HepG2 (cell line): ENCODE measurements around the gene KCNH6. TPM values are rescaled to one million over a fixed set of nuclear protein-coding genes. Genes with fewer than 3 reads are reported as not detected.
A peak's percentile ranks its signal among the peaks of the same experiment; 100 is the strongest.

Experiments
- BCL6 ChIP-seq: IDR thresholded peaks from 2 replicates; pipeline ENCODE4 v1.6.1; 2016; ENCODE audit warnings: missing genetic modification reagents, missing compliant biosample characterization
- CBFB ChIP-seq: sonication (generic); formaldehyde crosslinking; IDR thresholded peaks from 2 replicates; pipeline ENCODE4 v1.4.0; 2020; ENCODE audit warnings: missing genetic modification reagents
- KDM6A ChIP-seq: IDR thresholded peaks from 2 replicates; pipeline ENCODE4 v1.6.1; 2016; ENCODE audit warnings: low read depth
- NFE2L2 ChIP-seq: fragments of 150-350 bp; IDR thresholded peaks from 2 replicates; pipeline ENCODE4 v1.6.1; 2014; ENCODE audit warnings: low read length
- REPIN1 ChIP-seq: sonication (generic); formaldehyde crosslinking; IDR thresholded peaks from 2 replicates; pipeline ENCODE4 v1.8.0; 2022; ENCODE audit warnings: missing genetic modification reagents, low read depth, mild to moderate bottlenecking, borderline replicate concordance
- TBL1XR1 ChIP-seq: fragments of 150-350 bp; IDR thresholded peaks from 2 replicates; pipeline ENCODE4 v1.6.1; 2014; ENCODE audit warnings: borderline replicate concordance, low read length; ENCODE audit not compliant: partially characterized antibody
- TBX2 ChIP-seq: sonication (generic); formaldehyde crosslinking; IDR thresholded peaks from 2 replicates; pipeline ENCODE4 v1.5.0; 2020; ENCODE audit warnings: missing genetic modification reagents, mild to moderate bottlenecking, borderline replicate concordance
- TCF7 ChIP-seq: sonication (generic); IDR thresholded peaks from 2 replicates; pipeline ENCODE4 v1.6.1; 2016; ENCODE audit warnings: antibody characterized with exemption, low read depth
- ZNF205 ChIP-seq: IDR thresholded peaks from 2 replicates; pipeline ENCODE4 v1.6.1; 2018; ENCODE audit warnings: missing biosample characterization, missing genetic modification reagents
- ZNF234 ChIP-seq: sonication (generic); formaldehyde crosslinking; conservative IDR thresholded peaks from 2 replicates; pipeline ENCODE4 v1.5.1; 2020; ENCODE audit warnings: mild to moderate bottlenecking, missing genetic modification reagents
- ZNF263 ChIP-seq: sonication (generic); formaldehyde crosslinking; IDR thresholded peaks from 2 replicates; pipeline ENCODE4 v1.4.0; 2020; ENCODE audit warnings: missing genetic modification reagents
- ZNF343 ChIP-seq: sonication (generic); formaldehyde crosslinking; IDR thresholded peaks from 2 replicates; pipeline ENCODE4 v1.4.0; 2020; ENCODE audit warnings: mild to moderate bottlenecking, missing genetic modification reagents
- ZNF616 ChIP-seq: sonication (generic); formaldehyde crosslinking; IDR thresholded peaks from 2 replicates; pipeline ENCODE4 v1.5.0; 2020; ENCODE audit warnings: low read depth, mild to moderate bottlenecking, missing genetic modification reagents
- ZNF781 ChIP-seq: sonication (generic); formaldehyde crosslinking; IDR thresholded peaks from 2 replicates; pipeline ENCODE4 v1.5.1; 2020; ENCODE audit warnings: borderline replicate concordance, mild to moderate bottlenecking, missing genetic modification reagents; ENCODE audit errors: not compliant biosample characterization
- polyA plus RNA-seq, 8 experiments: library from polyadenylated mRNA; depleted of rRNA in 3 of 8; stranded (reverse) in 7 of 8; unstranded in 1 of 8; fragments of >200 nt; fragmentation: Illumina TruSeq in 4 of 8; extraction: Trizol in 4 of 8; gene quantifications; 2 replicates each; pipeline versions ENCODE4 v1.2.1 to v1.2.3, GENCODE V29; 2011 to 2016; ENCODE audit warnings: low read depth in 4 of 8, missing spikeins in 1 of 8, mixed read lengths in 1 of 8; ENCODE audit not compliant: insufficient read depth in 1 of 8
- total RNA-seq, 5 experiments: library from RNA; depleted of rRNA; stranded (reverse); fragments of >200 nt; fragmentation: Illumina TruSeq; extraction: Trizol; gene quantifications; 2 replicates each; pipeline ENCODE4 v1.2.3, GENCODE V29; 2016; ENCODE audit warnings: low read depth in 1 of 5
- TF ChIP-seq, protein P1 (sequence below): sonication (generic); formaldehyde crosslinking; IDR thresholded peaks from 2 replicates; pipeline ENCODE4 v1.5.1; 2020; ENCODE audit warnings: mild to moderate bottlenecking, missing genetic modification reagents, moderate library complexity
- TF ChIP-seq, protein P2 (sequence below): sonication (generic); formaldehyde crosslinking; IDR thresholded peaks from 2 replicates; pipeline ENCODE4 v1.5.0; 2020; ENCODE audit warnings: missing genetic modification reagents, mild to moderate bottlenecking, borderline replicate concordance
- TF ChIP-seq, protein P3 (sequence below), 2 experiments: sonication (generic) in 1 of 2; formaldehyde crosslinking in 1 of 2; IDR thresholded peaks; 2 replicates each; pipeline versions ENCODE4 v1.5.1 to v1.6.1; 2011 to 2020; ENCODE audit warnings: borderline replicate concordance in 1 of 2, low read depth in 1 of 2, low read length in 1 of 2, mild to moderate bottlenecking in 1 of 2, missing genetic modification reagents in 1 of 2, moderate library complexity in 1 of 2
- TF ChIP-seq, protein P4 (sequence below): IDR thresholded peaks from 2 replicates; pipeline ENCODE4 v1.6.1; 2018; ENCODE audit warnings: missing genetic modification reagents
- TF ChIP-seq, protein P5 (sequence below): sonication (generic); formaldehyde crosslinking; IDR thresholded peaks from 2 replicates; pipeline ENCODE4 v1.9.0; 2021; ENCODE audit warnings: missing genetic modification reagents, mild to moderate bottlenecking, borderline replicate concordance

KCNH6 gene
- total and polyA plus RNA-seq, 2 of the 13 experiments (the other 11 are each of a cell fraction or from before 2014, with no cell fraction given) = 0.05 to 0.18 TPM

DNA sequence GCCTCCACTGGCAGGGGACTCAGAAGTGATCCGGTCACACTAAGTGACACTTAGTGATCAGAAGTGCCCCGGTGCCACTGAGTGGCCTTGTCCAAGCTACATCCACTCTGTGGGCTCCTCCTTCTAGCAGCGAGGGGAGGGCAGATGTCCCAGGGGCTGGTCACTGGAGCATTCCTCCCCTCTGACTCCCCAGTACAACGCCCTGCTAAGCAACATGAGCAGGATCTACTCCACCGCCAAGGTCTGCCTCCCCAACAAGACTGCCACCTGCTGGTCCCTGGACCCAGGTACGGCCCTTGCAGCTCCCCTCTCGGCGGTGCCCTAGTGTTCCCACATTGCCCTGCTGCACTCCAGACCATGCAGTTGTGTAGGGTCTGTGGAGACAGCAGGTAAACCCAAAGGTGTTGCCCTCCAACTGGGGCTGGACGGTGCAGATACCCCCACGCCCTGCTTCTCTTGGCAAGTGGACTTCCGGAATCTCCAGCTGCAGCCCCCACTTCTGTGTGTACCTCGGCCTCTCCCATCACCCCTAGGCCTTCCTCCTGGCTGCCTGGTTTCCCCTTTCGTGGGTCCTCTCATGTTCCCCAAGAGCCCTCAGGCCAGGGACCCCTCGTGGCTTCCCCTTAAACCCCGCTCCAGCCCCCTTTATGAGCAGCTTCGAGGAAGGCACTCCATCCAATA is 44.2 kb upstream of the KCNH6 start (continued):
- TF ChIP-seq, protein P1, sequence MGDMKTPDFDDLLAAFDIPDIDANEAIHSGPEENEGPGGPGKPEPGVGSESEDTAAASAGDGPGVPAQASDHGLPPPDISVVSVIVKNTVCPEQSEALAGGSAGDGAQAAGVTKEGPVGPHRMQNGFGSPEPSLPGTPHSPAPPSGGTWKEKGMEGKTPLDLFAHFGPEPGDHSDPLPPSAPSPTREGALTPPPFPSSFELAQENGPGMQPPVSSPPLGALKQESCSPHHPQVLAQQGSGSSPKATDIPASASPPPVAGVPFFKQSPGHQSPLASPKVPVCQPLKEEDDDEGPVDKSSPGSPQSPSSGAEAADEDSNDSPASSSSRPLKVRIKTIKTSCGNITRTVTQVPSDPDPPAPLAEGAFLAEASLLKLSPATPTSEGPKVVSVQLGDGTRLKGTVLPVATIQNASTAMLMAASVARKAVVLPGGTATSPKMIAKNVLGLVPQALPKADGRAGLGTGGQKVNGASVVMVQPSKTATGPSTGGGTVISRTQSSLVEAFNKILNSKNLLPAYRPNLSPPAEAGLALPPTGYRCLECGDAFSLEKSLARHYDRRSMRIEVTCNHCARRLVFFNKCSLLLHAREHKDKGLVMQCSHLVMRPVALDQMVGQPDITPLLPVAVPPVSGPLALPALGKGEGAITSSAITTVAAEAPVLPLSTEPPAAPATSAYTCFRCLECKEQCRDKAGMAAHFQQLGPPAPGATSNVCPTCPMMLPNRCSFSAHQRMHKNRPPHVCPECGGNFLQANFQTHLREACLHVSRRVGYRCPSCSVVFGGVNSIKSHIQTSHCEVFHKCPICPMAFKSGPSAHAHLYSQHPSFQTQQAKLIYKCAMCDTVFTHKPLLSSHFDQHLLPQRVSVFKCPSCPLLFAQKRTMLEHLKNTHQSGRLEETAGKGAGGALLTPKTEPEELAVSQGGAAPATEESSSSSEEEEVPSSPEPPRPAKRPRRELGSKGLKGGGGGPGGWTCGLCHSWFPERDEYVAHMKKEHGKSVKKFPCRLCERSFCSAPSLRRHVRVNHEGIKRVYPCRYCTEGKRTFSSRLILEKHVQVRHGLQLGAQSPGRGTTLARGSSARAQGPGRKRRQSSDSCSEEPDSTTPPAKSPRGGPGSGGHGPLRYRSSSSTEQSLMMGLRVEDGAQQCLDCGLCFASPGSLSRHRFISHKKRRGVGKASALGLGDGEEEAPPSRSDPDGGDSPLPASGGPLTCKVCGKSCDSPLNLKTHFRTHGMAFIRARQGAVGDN = peak; percentile 52
- TF ChIP-seq BCL6 (CRISPR knock-in tag) (peak; percentile 22; the same call in 1 of the 2 replicates), ZNF263 (CRISPR knock-in tag) (no peak), ZNF343 (CRISPR knock-in tag) (no peak), ZNF234 (no peak), ZNF616 (no peak), CBFB (no peak), TBX2 (CRISPR knock-in tag) (peak; percentile 47), ZNF205 (CRISPR knock-in tag) (0 out of 2 replicates have a peak, but pooled peaks have one; percentile 50), TCF7 (no peak), NFE2L2 (no peak), ZNF781 (CRISPR knock-in tag) (no peak), TBL1XR1 (no peak), REPIN1 (CRISPR knock-in tag) (0 out of 2 replicates have a peak, but pooled peaks have one; percentile 42), KDM6A (CRISPR knock-in tag) (no peak)
- TF ChIP-seq, protein P2, sequence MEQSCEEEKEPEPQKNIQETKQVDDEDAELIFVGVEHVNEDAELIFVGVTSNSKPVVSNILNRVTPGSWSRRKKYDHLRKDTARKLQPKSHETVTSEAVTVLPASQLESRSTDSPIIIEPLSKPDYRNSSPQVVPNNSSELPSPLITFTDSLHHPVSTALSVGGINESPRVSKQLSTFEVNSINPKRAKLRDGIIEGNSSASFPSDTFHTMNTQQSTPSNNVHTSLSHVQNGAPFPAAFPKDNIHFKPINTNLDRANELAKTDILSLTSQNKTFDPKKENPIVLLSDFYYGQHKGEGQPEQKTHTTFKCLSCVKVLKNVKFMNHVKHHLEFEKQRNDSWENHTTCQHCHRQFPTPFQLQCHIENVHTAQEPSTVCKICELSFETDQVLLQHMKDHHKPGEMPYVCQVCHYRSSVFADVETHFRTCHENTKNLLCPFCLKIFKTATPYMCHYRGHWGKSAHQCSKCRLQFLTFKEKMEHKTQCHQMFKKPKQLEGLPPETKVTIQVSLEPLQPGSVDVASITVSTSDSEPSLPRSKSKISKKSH = peak; percentile 75; the same call in 1 of the 2 replicates
- TF ChIP-seq, protein P3, sequence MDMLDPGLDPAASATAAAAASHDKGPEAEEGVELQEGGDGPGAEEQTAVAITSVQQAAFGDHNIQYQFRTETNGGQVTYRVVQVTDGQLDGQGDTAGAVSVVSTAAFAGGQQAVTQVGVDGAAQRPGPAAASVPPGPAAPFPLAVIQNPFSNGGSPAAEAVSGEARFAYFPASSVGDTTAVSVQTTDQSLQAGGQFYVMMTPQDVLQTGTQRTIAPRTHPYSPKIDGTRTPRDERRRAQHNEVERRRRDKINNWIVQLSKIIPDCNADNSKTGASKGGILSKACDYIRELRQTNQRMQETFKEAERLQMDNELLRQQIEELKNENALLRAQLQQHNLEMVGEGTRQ (IDR thresholded peaks at IDR 0.05; ENCODE audit: low read depth, low read length) = no peak
- TF ChIP-seq, protein P3 (CRISPR knock-in tag; IDR thresholded peaks at IDR 0.05; ENCODE audit: borderline replicate concordance) = no peak
- TF ChIP-seq, protein P4, sequence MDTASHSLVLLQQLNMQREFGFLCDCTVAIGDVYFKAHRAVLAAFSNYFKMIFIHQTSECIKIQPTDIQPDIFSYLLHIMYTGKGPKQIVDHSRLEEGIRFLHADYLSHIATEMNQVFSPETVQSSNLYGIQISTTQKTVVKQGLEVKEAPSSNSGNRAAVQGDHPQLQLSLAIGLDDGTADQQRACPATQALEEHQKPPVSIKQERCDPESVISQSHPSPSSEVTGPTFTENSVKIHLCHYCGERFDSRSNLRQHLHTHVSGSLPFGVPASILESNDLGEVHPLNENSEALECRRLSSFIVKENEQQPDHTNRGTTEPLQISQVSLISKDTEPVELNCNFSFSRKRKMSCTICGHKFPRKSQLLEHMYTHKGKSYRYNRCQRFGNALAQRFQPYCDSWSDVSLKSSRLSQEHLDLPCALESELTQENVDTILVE (CRISPR knock-in tag) = no peak
- TF ChIP-seq, protein P5, sequence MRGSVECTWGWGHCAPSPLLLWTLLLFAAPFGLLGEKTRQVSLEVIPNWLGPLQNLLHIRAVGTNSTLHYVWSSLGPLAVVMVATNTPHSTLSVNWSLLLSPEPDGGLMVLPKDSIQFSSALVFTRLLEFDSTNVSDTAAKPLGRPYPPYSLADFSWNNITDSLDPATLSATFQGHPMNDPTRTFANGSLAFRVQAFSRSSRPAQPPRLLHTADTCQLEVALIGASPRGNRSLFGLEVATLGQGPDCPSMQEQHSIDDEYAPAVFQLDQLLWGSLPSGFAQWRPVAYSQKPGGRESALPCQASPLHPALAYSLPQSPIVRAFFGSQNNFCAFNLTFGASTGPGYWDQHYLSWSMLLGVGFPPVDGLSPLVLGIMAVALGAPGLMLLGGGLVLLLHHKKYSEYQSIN = no peak
